Measurements from ENCODE around the gene NUDT22. TPM values are rescaled to one million over a fixed set of nuclear protein-coding genes. Genes with fewer than 3 reads are reported as not detected.

NUDT22 gene
- total and polyA plus RNA-seq, 2 of the 4 experiments (the other 2 are of a cell fraction), result 21.3 to 44.6 TPM

- POLR2A ChIA-PET (ENCODE audit: unreplicated experiment), result interaction anchor here (1.1 kb wide), 1 partner anchor 8 kb away, joined by 3 read pairs; no protein-coding TSS in a partner anchor
- Histone ChIP-seq H3K9ac (ENCODE audit: low read depth, low read length) (no peak within 1 kb of the TSS; the same call in 1 of the 2 replicates), H3K18ac (ENCODE audit: low read depth, low read length) (peak within 1 kb of the TSS; percentile 50; the same call in 1 of the 2 replicates), H3K27me3 (ENCODE audit: control insufficient read depth, insufficient read depth, low read length) (no peaks in the 10 kb centered on the region), H3K9me3 (ENCODE audit: control insufficient read depth, insufficient read depth, low read length) (no peaks in the 10 kb centered on the region), H2BK15ac (ENCODE audit: low read depth, low read length) (peak within 1 kb of the TSS; percentile 15; the same call in 1 of the 3 replicates), H2BK5ac (ENCODE audit: low read depth, low read length, poor library complexity, severe bottlenecking) (peak within 1 kb of the TSS; percentile 91), H3K36me3 (ENCODE audit: control insufficient read depth, insufficient read depth, low read length) (peaks cover 39% of the 10 kb centered on the region), H3K4me1 (ENCODE audit: control insufficient read depth, insufficient read depth, low read length) (peaks cover 10% of the 10 kb centered on the region), H3K27ac (ENCODE audit: insufficient read depth, low read length) (peak within 1 kb of the TSS; percentile 62), H3K14ac (replicated peaks; ENCODE audit: low read depth, low read length) (peak within 1 kb of the TSS; percentile 61), H3K4me2 (ENCODE audit: low read depth, low read length) (no peak within 1 kb of the TSS), H2BK20ac (ENCODE audit: low read depth, low read length) (0 out of 2 replicates have a peak within 1 kb of the TSS, but pooled peaks have one; percentile 8), H2AK5ac (ENCODE audit: low read depth, low read length) (peak within 1 kb of the TSS; percentile 76), H4K91ac (ENCODE audit: insufficient read depth, low read depth, low read length) (peak within 1 kb of the TSS; percentile 94), H3K9me1 (ENCODE audit: insufficient read depth, low read length) (no peaks in the 10 kb centered on the region; the same call in 1 of the 2 replicates), H2BK120ac (ENCODE audit: low read depth, low read length) (peak within 1 kb of the TSS; percentile 72), H4K8ac (ENCODE audit: low read depth in 2 of 2, low read length in 2 of 2) (peak within 1 kb of the TSS; percentile 88 to 95; a peak in 3 of 4 replicates), H3K56ac (ENCODE audit: extremely low read depth, insufficient read depth, low read length) (peak within 1 kb of the TSS; percentile 5; the same call in 1 of the 2 replicates), H4K5ac (ENCODE audit: low read depth, low read length) (peak within 1 kb of the TSS; percentile 92), H3K4me3 (ENCODE audit: insufficient read depth, low read depth, low read length) (no peak within 1 kb of the TSS), H3K79me1 (ENCODE audit: low read depth in 1 of 2, low read length in 2 of 2) (peaks cover 0 to 33% of the 10 kb centered on the region in 2 experiments; a peak in 3 of 4 replicates), H4K20me1 (ENCODE audit: insufficient read depth, low read length) (peaks cover 8% of the 10 kb centered on the region; the same call in 1 of the 2 replicates), H3K23ac (ENCODE audit: low read depth, low read length) (peak within 1 kb of the TSS; percentile 46; the same call in 1 of the 2 replicates), H3K4ac (ENCODE audit: low read depth, low read length) (peak within 1 kb of the TSS; percentile 89), H2AK9ac (replicated peaks; ENCODE audit: low read depth, low read length, poor library complexity) (peak within 1 kb of the TSS; percentile 95), H2AFZ (replicated peaks; ENCODE audit: low read length, poor library complexity) (peak within 1 kb of the TSS; percentile 94)
- in situ Hi-C loops (cut with MboI; ENCODE audit: low sequenced_read_pairs), result no loop called here
- ATAC-seq (ENCODE audit: low read depth), result no peak
- WGBS, 2 experiments (ENCODE audit: extremely low coverage in 2 of 2, insufficient read length in 1 of 2), result 100% methylated on average over 1 of the region's 27 CpGs; no CpG with 5 or more reads in 1 of the 2 experiments
- CTCF ChIA-PET, result interaction anchor here (2.0 kb wide), 1 partner anchor 95 kb away, joined by 7 read pairs; no protein-coding TSS in a partner anchor
- BruUV-seq (replicated peaks), result no TSS peak
- TF ChIP-seq RAD21 (IDR thresholded peaks at IDR 0.05; ENCODE audit: low read length), result no peak
- TF ChIP-seq USF2 (IDR thresholded peaks at IDR 0.05; ENCODE audit: low read depth, low read length), result no peak
- no peak for TF ChIP-seq CEBPB (IDR thresholded peaks at IDR 0.05; ENCODE audit: low read depth, low read length)
- TF ChIP-seq FOS (IDR thresholded peaks at IDR 0.05; ENCODE audit: low read depth, low read length), result no peak
- no peak for TF ChIP-seq CTCF (conservative IDR thresholded peaks at IDR 0.05; ENCODE audit: low read depth, low read length)
- no peak for TF ChIP-seq RFX5 (IDR thresholded peaks at IDR 0.05; ENCODE audit: low read depth, low read length)
- no peak for TF ChIP-seq CHD1 (IDR thresholded peaks at IDR 0.05; ENCODE audit: low read depth, low read length)
- TF ChIP-seq MXI1 (IDR thresholded peaks at IDR 0.05; ENCODE audit: borderline replicate concordance, low read depth, low read length), result no peak
- TF ChIP-seq MAFK (IDR thresholded peaks at IDR 0.05; ENCODE audit: low read depth, low read length), result no peak
- no peak for TF ChIP-seq BHLHE40 (IDR thresholded peaks at IDR 0.05; ENCODE audit: low read depth, low read length)
- dilution Hi-C loops (cut with HindIII; ENCODE audit: low sequenced_read_pairs, unreplicated experiment), result no loop called here
- intact Hi-C loops (cut with micrococcal nuclease), result loop anchor here (10.0 kb wide), 1 partner anchor 448 kb away; no protein-coding TSS in a partner anchor
- no peak for DNase-seq
Observed at GRCh38 chr11:64206457-64207255, 19.4 kb upstream of the NUDT22 start, which contains the start of gene FERMT3. FERMT3 (plus strand) TSS chr11:64206721; CDS start chr11:64207365, 644 bp downstream.

Data from IMR-90 (cell line).